Activated naive CD8-positive, alpha-beta T cell treated with anti-CD3 and anti-CD28 coated beads, Interleukin-2, amount 50 U/mL, for 16 hours (primary cell): Measurements from ENCODE around the gene UTY.

Experiments used
- DNase-seq: peaks from one replicate; pipeline ENCODE4 v3.0.0-alpha.2; 2020; ENCODE audit warnings: low read depth, low spot score

The UTY gene

DNA sequence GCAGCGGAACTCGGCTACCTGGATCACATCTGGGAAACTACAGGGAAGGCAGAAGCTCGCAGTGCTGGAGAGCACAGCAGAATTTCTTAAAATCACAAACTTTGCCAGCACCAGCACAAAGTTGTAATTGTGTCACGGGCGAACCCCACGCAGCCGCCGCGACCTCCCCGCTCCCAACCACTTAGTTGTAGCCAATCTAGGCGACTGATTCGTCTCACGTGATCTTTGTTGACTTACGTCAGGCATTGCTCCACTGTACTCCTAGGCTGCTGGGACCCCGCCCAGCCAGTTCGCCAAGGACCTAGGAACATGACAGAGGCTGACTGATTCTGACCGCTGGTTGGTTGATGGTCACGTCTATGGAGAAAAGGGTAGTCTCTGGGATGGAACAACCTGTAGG is at the start of gene UTY:
Gene UTY (minus strand): TSS at position 206 of the 400 bp plus-strand sequence. CDS start 368 bp downstream, outside the sequence.
- peak; percentile 26 for DNase-seq

DNA sequence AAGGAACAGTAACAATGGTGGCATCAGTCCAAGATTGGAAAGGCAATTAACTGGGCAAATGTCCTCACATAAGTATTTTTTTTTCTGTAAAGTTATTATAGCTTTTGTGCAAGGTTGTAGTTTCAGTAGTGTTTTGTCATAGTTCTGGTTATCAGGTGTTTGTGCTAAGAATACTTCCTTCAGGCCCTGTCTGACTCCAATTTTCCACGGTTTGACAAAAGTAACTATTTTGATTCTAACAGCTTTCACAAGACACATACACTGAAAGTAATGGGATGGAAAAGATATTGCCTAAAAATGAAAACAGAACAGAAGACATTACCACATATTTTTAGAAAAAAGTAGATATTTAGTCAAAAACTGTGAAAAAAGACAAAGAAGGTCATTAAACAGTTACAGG is 40.6 kb upstream of the UTY start:
- DNase-seq: no peak

DNA sequence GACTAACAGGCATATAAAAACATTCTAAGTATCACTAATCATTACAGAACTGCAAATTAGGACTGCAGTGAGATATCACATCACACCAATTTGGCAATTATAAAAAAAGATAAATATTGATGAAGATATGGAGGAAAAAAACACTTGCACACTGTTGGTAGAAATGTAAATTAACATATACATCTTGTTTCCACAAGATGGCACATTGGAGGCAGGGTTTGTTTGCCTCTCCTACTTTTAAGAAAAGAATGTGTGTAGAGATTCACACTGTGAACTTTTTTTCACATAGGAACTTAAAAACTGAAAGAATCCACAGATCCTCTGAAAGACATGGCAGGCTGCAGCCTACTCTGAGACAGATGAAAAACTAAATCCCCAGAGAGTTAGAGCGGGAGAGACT is 21.4 kb upstream of the UTY start:
- no peak for DNase-seq

DNA sequence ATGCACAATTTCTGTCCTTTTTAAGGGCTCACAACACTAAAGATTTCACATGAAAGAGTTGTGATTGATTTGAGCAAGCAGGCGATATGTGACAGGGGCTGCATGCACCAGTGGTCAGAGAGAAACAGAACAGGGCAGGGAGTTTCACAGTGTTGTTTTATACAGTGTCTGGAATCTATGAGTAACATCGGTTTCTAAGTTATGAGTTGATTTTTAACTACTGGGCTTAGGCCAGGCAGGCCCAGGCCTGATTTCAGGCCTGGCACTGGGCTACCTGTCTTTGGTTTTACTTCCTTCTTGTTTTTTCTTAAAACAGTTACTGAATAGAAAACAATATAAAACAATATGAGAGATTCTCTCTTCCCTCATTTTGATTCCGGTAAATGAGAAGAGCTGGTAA is 13.9 kb upstream of the UTY start:
- DNase-seq: no peak

DNA sequence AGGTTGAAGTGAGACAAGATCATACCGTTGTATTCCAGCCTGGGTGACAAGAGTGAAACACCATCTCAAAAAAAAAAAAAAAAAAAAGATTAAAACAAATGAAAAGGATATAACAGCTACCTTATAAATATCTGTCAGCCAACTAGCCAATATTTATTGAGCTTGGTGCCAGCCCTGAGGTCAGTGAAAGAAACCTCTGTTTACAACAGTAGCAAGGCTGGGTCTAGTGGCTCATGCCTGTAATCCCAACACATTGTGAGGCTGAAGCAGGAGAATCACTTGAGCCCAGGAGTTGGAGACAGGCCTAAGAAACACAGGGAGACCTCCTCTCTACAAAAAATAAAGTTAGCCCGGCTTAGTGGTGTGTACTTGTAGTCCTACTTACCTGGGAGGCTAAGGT is 12.6 kb upstream of the UTY start:
- DNase-seq: no peak

DNA sequence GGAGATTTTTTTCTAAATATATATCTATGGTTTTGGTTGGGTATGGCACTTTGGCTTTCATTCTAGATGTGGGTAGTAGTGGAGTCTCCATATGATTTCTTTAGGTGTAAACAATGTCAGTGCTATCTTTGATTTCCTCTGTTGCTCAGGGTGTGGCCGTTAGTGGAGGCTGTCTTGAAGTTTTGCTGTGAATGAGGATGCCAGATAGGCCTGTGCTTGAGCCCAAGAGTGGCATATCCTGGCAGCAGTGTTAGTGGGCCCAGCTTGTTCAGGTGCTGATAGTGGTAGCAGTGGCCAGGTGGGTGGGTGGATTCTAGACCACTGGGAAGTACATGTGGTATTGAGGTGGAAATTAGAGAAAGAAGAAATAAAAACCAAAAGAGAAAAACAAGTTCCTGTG is 8.9 kb upstream of the UTY start:
- DNase-seq: no peak

DNA sequence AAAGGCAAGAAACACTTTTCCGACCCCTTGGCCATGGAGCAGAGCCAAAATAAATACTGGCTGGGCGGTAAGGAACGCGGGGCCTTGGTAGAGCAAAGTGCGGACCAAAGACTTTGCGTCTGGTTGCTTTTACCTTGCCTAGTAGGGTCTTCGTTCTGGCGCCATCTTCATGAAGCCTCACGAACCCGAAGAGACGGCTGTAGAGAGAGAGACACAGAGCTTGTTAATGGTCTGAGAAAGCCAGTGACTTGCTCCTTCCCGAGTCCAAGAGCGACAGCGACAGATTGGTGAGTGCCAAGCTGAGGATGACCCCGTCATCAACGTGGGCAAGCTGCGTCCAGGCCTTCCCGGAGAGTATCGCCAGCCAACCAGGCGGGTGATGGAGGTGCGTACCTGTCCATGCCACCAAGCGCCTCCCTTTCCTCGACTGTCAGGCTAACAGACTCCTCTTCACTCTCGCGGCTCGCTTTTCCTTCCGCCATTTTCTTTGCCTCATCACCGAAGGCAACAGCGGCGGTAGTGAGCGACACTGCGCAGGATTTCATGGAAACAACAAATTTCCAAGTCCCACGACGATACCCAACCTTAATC is 617 bp downstream of the UTY start:
- peak; percentile 5 for DNase-seq

DNA sequence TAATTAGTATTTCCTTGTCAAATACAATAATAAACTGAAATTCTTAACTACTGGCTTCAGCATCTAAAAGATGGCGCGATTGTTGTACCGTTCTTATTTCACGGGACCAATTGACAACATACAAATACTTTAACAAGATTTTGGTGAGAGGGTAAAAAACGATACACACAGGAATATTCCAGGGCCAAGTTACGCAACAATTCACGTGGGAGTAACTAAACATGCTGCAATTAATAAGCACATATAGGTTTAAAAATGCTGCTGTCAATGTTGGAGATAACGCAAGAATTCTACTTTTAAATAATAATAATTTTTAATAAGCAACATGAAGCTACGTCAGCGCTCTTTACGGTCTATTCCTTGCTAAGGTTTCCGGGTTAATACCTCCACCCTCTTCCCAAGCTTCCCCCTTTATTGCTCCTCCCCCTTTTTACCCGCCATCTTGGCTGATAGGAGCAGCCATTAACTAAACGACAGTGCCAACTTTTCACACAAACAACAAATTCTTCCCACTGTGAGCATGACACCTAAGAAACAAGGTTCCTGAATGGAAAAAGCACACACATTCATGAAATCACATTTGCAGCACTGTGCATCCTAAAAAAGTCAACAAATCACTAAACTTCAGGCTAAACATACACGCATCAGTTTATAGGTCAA is 1.6 kb downstream of the UTY start:
- DNase-seq: no peak

DNA sequence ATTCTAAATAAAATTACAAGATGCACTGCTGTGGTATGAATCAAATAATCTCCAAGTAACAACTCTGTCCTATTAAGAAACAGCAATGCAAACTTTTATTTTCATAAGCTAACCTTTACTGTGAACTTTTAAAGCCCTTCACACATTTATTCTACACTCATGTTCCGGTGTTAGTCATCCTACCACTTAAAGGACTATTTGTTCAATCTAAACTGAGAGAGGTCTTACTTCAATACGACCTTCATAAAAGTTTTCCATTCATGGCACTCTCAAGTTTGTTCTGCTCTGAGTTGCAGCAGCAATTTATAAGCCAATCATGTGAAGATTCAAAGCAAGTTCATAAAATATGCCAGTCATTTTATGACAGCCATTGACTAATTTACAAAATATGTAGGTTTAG is 4.8 kb downstream of the UTY start:
- no peak for DNase-seq

DNA sequence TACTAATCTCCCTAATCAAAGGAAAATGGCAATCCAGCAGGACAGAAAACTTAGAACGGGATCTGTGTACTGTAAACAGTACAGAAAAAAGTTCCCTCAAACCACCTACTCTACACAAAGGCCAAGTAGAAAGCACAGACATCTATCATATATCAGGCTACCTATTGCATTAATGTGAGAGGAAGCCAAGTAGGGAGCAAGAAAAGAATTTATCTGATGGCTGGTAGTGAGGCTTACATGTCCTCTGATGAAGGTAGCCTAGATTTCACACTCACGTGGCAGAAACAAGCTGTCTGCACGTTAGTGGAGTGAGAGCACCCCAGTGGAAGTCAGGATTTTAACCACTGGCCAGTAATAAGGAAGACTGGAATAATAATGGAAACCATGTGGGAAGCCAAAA is 28.3 kb downstream of the UTY start:
- DNase-seq: no peak

DNA sequence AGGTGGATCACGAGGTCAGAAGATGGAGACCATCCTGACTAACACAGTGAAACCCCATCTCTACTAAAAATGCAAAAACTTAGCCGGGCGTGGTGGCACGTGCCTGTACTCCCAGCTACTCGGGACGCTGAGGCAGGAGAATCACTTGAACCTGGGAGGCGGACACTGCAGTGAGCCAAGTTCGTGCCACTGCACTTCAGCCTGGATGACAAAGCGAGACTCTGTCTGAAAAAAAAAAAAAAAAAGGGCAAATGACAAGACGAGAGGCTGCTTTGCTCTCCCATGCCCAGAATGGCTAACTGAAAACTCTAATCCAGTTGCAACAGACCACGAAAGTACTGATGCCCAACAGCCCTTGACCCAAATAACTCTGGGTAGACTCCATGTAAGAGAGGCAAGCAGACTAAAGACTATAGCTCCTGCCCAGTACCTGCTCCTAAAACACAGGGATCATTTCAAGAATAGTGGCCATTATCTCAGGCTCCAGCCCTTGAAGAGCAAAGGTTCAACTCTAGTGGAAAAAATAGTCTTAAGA is 29.2 kb downstream of the UTY start:
- no peak for DNase-seq

DNA sequence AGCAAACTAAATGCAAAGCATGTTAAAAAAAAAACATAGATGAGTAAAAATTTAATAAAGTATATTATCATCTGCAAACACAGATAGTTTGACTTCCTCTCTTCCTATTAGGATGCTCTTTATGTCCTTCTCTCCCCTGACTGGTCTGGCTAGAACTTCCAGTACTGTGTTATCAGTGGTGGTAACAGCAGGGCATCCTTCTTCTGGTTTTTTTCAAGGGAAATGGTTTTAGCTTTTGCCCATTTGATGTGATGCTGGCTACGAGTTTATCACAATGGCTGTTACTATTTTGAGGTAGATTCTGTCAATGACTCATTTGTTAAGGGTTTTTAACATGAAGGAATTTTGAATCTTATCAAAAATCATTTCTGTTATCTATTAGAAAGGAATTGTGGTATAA is 34.3 kb downstream of the UTY start:
- no peak for DNase-seq

DNA sequence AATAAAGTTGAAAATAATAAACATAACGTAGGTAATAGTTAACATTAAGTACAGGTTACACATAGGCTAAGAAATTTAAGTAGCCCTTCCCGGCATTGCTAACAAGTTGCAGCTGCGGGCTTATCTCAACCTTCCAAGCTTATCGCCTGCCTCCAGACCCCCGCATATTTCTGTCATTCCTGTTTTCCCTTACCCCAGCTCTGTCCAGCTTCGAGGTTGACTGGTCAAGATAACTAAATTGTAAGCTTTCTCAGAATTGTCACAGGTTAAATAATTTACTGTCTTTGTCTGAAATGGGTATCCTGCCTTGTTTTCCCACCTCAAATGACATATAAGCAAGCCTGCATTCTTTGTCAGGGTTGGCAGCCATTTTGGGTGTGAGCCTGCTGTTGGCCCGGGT is 36.7 kb downstream of the UTY start:
- DNase-seq: no peak

DNA sequence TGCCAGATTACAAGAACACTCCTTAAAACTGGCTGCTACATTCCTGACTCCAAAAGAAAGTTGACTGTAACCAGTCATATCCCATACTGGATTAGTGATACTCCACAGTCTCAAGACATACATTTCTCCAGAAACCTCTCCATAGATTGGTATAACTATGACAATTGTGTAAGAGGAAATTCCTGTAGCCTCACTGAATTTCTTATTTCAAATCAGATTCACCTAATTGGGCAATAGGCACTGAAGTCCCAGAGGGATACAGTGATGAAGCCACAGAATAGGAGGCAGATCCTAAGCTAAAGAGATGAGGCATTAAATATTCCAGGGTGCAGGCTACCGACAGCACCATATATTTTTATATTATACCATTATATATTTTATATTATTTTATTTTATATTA is 39.0 kb downstream of the UTY start:
- no peak for DNase-seq

DNA sequence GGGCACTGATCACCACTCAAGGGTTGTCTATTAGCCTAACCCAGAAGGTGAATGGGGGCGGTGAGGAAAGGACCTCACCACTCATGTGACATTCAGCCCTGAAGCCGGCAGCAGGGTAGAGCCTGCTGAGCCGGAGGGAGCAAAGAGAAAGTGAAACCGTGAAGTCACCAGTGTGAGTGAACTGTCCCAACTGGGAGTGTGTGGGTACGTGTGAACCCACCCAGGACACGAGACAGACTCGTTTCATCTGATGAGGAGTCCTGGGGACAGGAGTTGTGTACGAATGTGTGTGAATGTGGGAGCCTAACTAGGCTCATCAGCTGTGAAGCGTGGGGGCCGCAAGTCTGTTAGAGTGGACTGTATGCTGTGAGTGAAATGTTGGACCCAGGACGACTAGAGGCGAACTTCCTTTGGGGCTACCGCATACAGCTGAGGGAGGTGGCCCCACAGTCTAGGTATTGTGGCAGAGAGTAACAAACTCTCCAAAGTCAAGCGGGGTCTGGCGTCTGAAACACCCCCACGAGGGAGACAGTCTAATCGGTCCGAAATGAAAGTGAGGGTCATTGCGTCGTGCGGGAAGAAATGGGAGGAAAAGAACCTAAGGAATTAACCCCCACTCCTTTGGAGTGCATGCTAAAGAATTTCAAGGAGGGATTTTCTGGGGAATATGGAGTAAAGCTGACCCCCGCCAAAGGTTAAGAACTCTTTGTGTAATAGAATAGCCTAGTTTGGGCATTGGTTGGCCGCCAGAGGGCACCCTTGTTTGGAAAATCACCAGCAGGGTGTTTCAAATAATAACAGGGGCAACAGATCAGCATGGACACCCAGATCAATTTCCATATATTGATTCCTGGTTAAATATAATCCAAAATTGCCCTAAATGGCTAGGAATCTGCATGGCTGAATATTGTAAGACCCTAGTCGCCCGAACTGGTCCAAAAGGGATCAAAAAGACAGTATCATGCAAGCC is 43.6 kb downstream of the UTY start:
- peak; percentile 9 for DNase-seq

DNA sequence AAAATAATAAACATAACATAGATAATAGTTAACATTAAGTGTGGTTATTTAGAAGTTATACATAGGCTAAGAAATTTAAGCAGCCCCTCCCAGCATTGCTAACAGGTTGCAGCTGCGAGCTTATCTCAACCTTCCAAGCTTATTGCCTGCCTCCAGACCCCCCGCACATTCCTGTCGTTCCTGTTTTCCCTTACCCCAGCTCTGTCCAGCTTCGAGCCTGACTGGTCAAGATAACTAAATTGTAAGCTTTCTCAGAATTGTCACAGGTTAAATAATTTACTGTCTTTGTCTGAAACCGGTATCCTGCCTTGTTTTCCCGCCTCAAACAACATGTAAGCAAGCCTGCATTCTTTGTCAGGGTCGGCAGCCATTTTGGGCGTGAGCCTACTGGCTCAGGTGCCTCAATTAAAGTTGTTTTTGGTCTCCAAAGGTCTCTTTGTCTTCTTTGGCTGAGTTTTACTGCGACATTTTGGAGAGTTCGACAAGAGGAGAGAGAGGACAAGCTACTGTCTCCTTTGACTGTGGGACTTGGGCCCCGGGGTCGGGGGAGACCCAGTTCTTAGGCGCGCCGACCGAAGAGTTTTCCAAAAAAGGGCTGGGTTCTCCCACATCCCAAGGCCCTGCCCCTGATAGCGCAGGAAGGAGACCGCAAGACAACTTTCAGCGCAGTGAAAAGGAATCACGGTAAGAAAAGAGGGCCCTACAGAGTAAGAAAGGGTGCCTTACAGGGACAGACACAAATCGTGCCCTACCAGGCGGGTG is 44.4 kb downstream of the UTY start:
- DNase-seq: no peak

DNA sequence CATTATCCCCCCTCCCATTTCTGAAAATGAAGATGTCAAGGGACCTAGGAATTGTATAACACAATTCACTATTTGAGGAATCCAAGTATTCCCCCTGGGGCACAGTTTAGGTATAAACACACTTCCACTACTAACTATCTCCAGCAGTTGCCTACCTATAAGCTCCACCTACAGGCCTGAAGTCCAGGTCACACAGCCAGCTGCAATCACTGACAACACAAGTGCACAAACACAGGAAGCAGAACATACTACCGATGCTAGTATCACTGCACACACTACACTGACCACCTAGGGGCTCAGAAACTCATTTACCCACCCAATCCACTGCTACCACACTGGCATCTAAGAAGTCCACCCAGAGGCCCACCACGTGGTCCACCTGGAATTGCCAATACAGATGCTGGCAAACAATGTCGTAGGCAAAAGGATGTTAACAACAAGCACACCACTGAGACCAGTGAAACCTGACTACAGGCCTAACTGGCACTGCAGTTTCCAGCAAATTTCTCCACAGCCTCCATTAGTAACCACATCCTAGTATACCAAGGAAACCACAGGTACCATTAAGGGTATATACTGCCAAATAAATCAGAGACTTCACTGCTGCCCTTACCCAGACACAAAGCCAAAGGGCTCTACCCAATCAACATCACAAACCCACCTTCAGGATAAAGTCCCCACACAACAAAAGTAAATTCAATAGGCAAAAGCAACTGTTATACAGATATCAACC is 47.4 kb downstream of the UTY start:
- DNase-seq: no peak

DNA sequence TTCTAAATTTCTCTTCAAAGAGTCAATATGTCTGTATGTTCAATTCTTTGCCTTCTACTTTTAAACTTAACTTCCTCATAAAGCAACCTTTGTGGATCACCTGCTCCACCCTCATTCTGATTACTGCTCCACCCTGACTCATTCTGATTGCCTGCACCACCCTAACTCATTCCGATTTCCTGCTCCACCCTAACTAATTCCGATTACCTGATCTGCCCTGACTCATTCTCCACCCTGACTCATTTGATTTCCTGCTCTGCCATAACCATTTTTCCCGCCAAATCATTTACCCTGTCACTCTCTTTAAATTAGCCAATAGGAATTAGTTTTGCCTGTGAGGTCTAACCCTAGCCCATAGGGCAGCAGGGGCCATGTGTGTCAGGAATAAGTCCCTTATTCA is 50.3 kb downstream of the UTY start:
- DNase-seq: no peak

DNA sequence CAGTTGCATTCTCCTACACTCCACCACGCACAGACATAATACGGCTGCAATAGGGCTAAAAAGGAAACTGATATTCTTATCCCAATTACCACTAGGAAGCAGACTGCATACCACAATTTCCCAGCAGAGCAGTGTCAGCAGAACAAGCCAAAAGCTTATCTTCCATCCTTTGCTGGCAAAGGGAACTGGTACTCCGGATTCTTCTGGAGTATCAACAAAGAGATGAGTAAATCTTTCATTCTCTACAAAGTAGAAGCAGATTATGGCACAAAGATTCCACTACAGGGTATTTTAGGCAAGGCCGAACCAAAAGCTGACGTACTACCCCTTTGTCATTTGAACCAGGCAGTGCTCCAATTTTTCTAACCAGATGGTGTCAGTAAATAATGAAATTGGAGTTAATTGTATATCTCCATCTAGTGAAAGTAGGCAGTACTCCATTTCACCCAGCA is 56.5 kb downstream of the UTY start:
- no peak for DNase-seq

DNA sequence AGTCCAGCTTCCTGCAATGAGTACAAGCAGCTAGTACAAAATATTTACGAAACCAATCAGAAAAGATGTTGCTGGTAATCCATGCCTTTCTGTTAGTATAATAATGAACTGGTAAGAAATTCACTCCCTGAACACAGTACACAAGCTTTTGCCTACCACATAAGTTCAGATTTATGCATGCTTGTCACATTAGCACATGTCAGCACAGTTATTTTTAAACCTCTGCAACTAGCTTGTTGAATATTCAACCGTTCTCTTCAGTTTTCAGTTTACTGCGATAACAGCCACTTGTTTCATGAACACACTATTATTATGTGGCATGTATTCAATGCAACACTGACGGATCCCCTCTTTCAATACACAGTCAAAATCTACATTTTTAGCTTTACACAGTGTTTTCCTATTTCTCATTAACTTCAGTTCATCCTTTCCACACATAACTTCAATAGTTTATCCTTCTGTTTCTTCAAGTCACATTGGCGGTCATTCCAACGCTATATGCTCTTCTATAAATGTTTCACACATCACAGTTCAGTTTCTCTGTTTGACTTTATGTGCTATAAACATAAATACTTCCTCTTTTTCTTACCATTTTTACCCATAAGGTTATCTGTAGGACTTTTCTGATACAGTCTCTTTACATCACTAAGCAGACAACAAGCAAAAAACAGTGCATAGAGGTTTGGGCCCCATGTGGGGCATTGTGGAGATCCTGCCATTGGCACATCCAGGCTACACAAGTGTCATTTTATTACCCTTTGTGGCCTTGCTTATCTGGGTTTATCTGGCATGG is 62.8 kb downstream of the UTY start:
- no peak for DNase-seq
